ENCODE data around the gene RBM18.

The RBM18 gene

GRCh38 chr9:122221183-122221811 lies 43.3 kb downstream of the RBM18 start:
- no peak for DNase-seq (ENCODE audit: low read depth)

GRCh38 chr9:122220673-122221182 lies 43.9 kb downstream of the RBM18 start:
- no peak for DNase-seq (ENCODE audit: low read depth)

- no peak for DNase-seq (ENCODE audit: low read depth)
Observed at GRCh38 chr9:122219856-122220672, 44.6 kb downstream of the RBM18 start.

- DNase-seq (ENCODE audit: low read depth): peak; percentile 55
Observed at GRCh38 chr9:122218935-122219855, 45.4 kb downstream of the RBM18 start.

GRCh38 chr9:122218071-122218934 lies 46.3 kb downstream of the RBM18 start:
- no peak for DNase-seq (ENCODE audit: low read depth)

- DNase-seq (ENCODE audit: low read depth): no peak
Observed at GRCh38 chr9:122217640-122218039, 47.0 kb downstream of the RBM18 start.

GRCh38 chr9:122216798-122217418 lies 47.7 kb downstream of the RBM18 start:
- DNase-seq (ENCODE audit: low read depth): no peak

GRCh38 chr9:122216138-122216797 lies 48.4 kb downstream of the RBM18 start:
- DNase-seq (ENCODE audit: low read depth): no peak

- DNase-seq (ENCODE audit: low read depth): no peak
Observed at GRCh38 chr9:122215663-122216062, 49.0 kb downstream of the RBM18 start.

GRCh38 chr9:122214507-122214906 lies 50.1 kb downstream of the RBM18 start:
- DNase-seq (ENCODE audit: low read depth): no peak

- peak; percentile 65 for DNase-seq (ENCODE audit: low read depth)
Observed at GRCh38 chr9:122213589-122214413, 50.8 kb downstream of the RBM18 start.

GRCh38 chr9:122213102-122213588 lies 51.5 kb downstream of the RBM18 start:
- DNase-seq (ENCODE audit: low read depth): no peak

GRCh38 chr9:122212473-122213004 lies 52.1 kb downstream of the RBM18 start:
- DNase-seq (ENCODE audit: low read depth): no peak

- no peak for DNase-seq (ENCODE audit: low read depth)
Observed at GRCh38 chr9:122209451-122209850, 55.2 kb downstream of the RBM18 start.

- DNase-seq (ENCODE audit: low read depth): no peak
Observed at GRCh38 chr9:122207096-122207495, 57.5 kb downstream of the RBM18 start.

- DNase-seq (ENCODE audit: low read depth): no peak
Observed at GRCh38 chr9:122206118-122207046, 58.3 kb downstream of the RBM18 start.

GRCh38 chr9:122205176-122205575 lies 59.5 kb downstream of the RBM18 start:
- no peak for DNase-seq (ENCODE audit: low read depth)

GRCh38 chr9:122204491-122204890 lies 60.1 kb downstream of the RBM18 start:
- DNase-seq (ENCODE audit: low read depth): no peak
